ENCODE results near the gene NFAM1. TPM values are rescaled to one million over a fixed set of nuclear protein-coding genes. Genes with fewer than 3 reads are reported as not detected.

NFAM1 gene
- polyA plus RNA-seq, 1 of the 3 experiments (the other 2 are of a cell fraction): 0.02 TPM

DNA sequence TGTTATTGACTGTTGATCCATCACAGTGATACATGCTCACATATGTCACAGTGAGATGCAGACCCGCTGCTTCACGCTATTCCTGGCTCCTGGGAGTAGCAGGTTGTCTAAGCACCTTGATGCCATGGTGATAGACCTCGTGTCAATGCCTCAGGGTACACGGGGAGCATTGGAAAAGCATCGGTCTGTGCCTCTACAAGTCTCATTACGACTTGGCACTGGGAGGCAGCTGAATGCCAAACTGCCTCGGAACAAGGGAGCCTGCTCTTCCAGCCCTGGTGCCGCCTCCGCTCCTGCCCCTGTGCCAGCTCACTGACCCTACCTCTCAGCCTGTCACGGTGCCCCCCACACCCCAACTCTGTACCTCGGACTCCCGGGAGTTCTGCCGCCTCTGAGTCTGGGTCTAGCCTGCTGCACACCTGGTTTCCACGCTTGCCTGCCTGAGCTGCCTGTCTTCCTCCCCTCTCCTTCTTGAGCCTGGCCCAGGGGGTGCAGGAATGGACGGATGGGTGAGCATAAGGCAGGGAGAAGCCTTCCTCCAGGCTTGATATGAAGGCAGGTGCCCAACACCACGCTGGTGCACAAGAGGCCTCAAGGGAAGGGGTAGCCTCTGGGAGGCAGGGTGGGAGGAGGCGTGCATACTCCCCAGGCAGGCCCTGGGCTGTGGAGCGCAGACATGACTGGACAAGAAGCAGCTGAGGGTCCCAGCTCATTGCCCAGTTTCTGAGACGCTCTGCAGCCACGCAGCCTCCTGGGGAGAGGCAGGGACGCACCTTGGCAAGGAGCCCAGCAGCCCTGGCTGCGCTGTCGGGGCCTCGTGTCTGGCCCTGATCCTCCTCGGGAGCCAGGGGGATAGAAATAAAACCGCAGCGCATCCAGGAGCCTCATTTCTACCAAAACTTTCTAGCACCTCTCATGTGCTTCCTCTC is 1.8 kb upstream of the NFAM1 start:
- H3K79me2 ChIP-seq (ENCODE audit: insufficient read depth): no peaks in the 10 kb centered on the region
- no peaks in the 10 kb centered on the region for H3K9me2 ChIP-seq
- H3K4me1 ChIP-seq (ENCODE audit: control insufficient read depth in 1 of 2, insufficient read depth in 2 of 2, low read depth in 1 of 2, low read length in 1 of 2): peaks cover 0 to 24% of the 10 kb centered on the region in 2 experiments; a peak in 2 of 4 replicates
- WGBS (ENCODE audit: low lambda C conversion rate): no CpG with 5 or more reads among the region's 27 CpGs
- CTCF ChIA-PET: interaction anchor here (1.5 to 5.2 kb wide), 4 partner anchors 10 to 343 kb away, joined by 6 to 60 read pairs (median 13); partner anchors contain the start of gene NDUFA6
- no peaks in the 10 kb centered on the region for H4K20me1 ChIP-seq (ENCODE audit: insufficient read depth)
- TF ChIP-seq SMC3 (IDR thresholded peaks at IDR 0.05; ENCODE audit: low read depth, low read length) (no peak; the same call in 1 of the 2 replicates), JUND (IDR thresholded peaks at IDR 0.05) (no peak), FOXJ3 (CRISPR knock-in tag; IDR thresholded peaks at IDR 0.05) (no peak), EZH2phosphoT487 (IDR thresholded peaks at IDR 0.05; ENCODE audit: borderline replicate concordance, low read depth) (no peak), NFIC (IDR thresholded peaks at IDR 0.05; ENCODE audit: borderline replicate concordance) (no peak), TAF1 (IDR thresholded peaks at IDR 0.05; ENCODE audit: borderline replicate concordance, low read depth, low read length) (no peak), FOSL2 (IDR thresholded peaks at IDR 0.05; ENCODE audit: borderline replicate concordance, low read depth) (no peak), GABPA (IDR thresholded peaks at IDR 0.05; ENCODE audit: low read depth) (no peak), TCF12 (IDR thresholded peaks at IDR 0.05) (no peak), EP300 (IDR thresholded peaks at IDR 0.05; ENCODE audit: borderline replicate concordance in 1 of 2, low read depth in 1 of 2, low read length in 1 of 2) (no peak), MEF2A (IDR thresholded peaks at IDR 0.05; ENCODE audit: borderline replicate concordance, low read depth) (no peak), YY1 (IDR thresholded peaks at IDR 0.05; ENCODE audit: low read depth) (no peak), POLR2AphosphoS5 (IDR thresholded peaks at IDR 0.05; ENCODE audit: low read depth, low read length) (no peak), RAD21 (IDR thresholded peaks at IDR 0.05; ENCODE audit: low read length) (no peak), NRF1 (IDR thresholded peaks at IDR 0.05; ENCODE audit: low read depth, low read length) (no peak)
- TF ChIP-seq, protein P1, sequence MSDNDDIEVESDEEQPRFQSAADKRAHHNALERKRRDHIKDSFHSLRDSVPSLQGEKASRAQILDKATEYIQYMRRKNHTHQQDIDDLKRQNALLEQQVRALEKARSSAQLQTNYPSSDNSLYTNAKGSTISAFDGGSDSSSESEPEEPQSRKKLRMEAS (IDR thresholded peaks at IDR 0.05; ENCODE audit: low read depth): no peak
- TF ChIP-seq, protein P2, sequence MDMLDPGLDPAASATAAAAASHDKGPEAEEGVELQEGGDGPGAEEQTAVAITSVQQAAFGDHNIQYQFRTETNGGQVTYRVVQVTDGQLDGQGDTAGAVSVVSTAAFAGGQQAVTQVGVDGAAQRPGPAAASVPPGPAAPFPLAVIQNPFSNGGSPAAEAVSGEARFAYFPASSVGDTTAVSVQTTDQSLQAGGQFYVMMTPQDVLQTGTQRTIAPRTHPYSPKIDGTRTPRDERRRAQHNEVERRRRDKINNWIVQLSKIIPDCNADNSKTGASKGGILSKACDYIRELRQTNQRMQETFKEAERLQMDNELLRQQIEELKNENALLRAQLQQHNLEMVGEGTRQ (IDR thresholded peaks at IDR 0.05; ENCODE audit: borderline replicate concordance, low read depth, low read length): no peak
- H3K9me3 ChIP-seq: no peaks in the 10 kb centered on the region
- no peak overlapping the region for H3K27ac ChIP-seq (ENCODE audit: low read depth in 2 of 2, low read length in 1 of 2)
- H3K4me3 ChIP-seq (ENCODE audit: low read depth in 2 of 2, low read length in 1 of 2): no peak overlapping the region
- POLR2A ChIA-PET: interaction anchor here (1.3 kb wide), 1 partner anchor 10 kb away, joined by 3 read pairs; no protein-coding TSS in a partner anchor
- H3F3A ChIP-seq (replicated peaks; ENCODE audit: insufficient read depth): no peaks in the 10 kb centered on the region
- no peak overlapping the region for H3K4me2 ChIP-seq
- peak; percentile 62 for DNase-seq
- H3K9ac ChIP-seq: no peak overlapping the region
- H3K27me3 ChIP-seq (ENCODE audit: insufficient read depth): no peaks in the 10 kb centered on the region
- H3K36me3 ChIP-seq (replicated peaks in 1 of 2; ENCODE audit: control insufficient read depth in 1 of 2, insufficient read depth in 2 of 2, low read length in 1 of 2): no peaks in the 10 kb centered on the region
- no peak overlapping the region for H2AFZ ChIP-seq (ENCODE audit: low read depth)

All from SK-N-SH (cell line).